IPS-15b (cell line): ENCODE data around the gene NUDCD3.

ENCODE experiments used
- H3K27me3 ChIP-seq: one replicate; pipeline ENCODE4 v1.6.1; 2013; ENCODE audit warnings: low read length; ENCODE audit not compliant: control insufficient read depth, insufficient read depth
- H3K36me3 ChIP-seq: one replicate; pipeline ENCODE4 v1.6.1; 2013; ENCODE audit warnings: low read length; ENCODE audit not compliant: control insufficient read depth, insufficient read depth
- H3K4me1 ChIP-seq: one replicate; pipeline ENCODE4 v1.6.1; 2013; ENCODE audit warnings: mild to moderate bottlenecking, low read length; ENCODE audit not compliant: control insufficient read depth, insufficient read depth
- H3K4me3 ChIP-seq: one replicate; pipeline ENCODE4 v1.5.1; 2013; ENCODE audit warnings: low read depth, low read length
- H3K9ac ChIP-seq: one replicate; pipeline ENCODE4 v1.6.1; 2013; ENCODE audit warnings: low read depth, mild to moderate bottlenecking, low read length
- H3K9me3 ChIP-seq: one replicate; pipeline ENCODE4 v1.6.1; 2013; ENCODE audit warnings: mild to moderate bottlenecking, low read length; ENCODE audit not compliant: control insufficient read depth, insufficient read depth

NUDCD3 gene

GRCh38 chr7:44531421-44532380, 41.2 kb upstream of the NUDCD3 start:
- no peaks in the 10 kb centered on the region for H3K4me1 ChIP-seq
- no peaks in the 10 kb centered on the region for H3K36me3 ChIP-seq
- H3K27me3 ChIP-seq: no peaks in the 10 kb centered on the region
- H3K9ac ChIP-seq: no peak overlapping the region
- no peaks in the 10 kb centered on the region for H3K9me3 ChIP-seq
- H3K4me3 ChIP-seq: no peak overlapping the region

DNA sequence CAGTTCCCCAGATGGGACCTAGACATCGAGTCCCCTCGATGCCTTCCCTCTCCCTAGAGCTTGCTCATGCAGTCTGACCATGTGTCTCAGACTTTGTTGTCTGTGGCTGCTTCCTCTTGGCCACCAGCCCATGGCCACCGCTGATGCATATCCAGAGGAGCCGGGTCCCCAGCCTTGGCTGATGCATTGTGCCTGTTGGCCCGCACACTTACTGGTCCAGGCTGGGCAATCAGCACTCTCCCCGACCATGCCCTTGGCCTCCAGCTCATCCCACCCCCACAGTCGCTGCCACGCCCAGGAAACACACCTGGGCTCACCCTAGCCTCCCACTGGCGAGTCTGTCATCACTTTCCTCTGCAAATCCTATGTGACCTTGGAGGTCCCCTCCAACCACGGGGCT, 40.5 kb upstream of the NUDCD3 start:
- H3K9me3 ChIP-seq: no peaks in the 10 kb centered on the region
- H3K4me3 ChIP-seq: no peak overlapping the region
- H3K9ac ChIP-seq: no peak overlapping the region
- no peaks in the 10 kb centered on the region for H3K4me1 ChIP-seq
- H3K27me3 ChIP-seq: no peaks in the 10 kb centered on the region
- H3K36me3 ChIP-seq: no peaks in the 10 kb centered on the region

DNA sequence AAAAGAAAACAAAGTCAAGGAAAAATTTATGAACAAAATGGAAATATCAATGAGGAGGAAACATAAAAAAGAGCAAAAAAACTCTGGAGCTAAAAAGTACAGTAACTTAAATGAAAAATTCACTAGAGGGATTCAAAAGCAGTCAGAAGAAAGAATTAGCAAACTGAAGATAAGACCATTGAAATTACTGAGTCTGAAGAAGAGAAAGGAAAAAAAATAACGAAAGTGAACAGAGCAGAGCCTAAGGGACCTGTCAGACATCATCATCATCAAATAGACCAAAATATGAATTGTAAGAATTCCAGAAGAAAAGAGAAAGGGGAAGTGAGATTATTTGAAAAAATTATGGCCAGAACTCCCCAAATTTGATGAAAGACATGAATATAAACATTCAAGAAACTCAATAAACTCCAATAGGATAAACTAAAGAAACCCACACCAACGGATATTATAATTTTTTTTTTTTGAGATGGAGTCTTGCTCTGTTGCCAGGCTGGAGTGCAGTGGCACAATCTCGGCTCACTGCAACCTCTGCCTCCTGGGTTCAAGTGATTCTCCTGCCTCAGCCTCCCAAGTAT, 34.4 kb upstream of the NUDCD3 start:
- H3K9ac ChIP-seq: no peak overlapping the region

DNA sequence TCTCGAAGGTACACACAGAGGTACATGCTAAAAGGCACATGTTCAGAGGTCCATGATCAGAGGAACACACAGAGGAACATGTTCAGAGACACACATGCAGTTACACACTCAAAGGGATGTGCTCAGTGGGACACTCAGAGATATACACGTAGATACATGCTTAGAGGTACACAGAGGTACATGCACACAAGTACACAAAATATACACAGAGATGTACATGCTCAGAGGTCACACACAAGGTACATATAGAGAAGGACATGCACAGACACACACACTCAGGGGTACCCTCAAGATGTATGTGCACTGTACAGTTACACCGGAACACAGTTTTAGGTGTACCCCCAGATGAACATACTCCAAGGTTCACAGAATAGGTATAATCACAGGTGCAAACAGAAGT, 31.9 kb upstream of the NUDCD3 start:
- no peaks in the 10 kb centered on the region for H3K9me3 ChIP-seq
- no peaks in the 10 kb centered on the region for H3K27me3 ChIP-seq
- no peaks in the 10 kb centered on the region for H3K4me1 ChIP-seq
- H3K4me3 ChIP-seq: no peak overlapping the region
- H3K36me3 ChIP-seq: no peaks in the 10 kb centered on the region
- H3K9ac ChIP-seq: no peak overlapping the region

More for the DNA sequence above, 34.4 kb upstream of the NUDCD3 start:
- no peaks in the 10 kb centered on the region for H3K36me3 ChIP-seq
- H3K4me3 ChIP-seq: no peak overlapping the region
- H3K9me3 ChIP-seq: no peaks in the 10 kb centered on the region
- H3K27me3 ChIP-seq: no peaks in the 10 kb centered on the region
- H3K4me1 ChIP-seq: no peaks in the 10 kb centered on the region

DNA sequence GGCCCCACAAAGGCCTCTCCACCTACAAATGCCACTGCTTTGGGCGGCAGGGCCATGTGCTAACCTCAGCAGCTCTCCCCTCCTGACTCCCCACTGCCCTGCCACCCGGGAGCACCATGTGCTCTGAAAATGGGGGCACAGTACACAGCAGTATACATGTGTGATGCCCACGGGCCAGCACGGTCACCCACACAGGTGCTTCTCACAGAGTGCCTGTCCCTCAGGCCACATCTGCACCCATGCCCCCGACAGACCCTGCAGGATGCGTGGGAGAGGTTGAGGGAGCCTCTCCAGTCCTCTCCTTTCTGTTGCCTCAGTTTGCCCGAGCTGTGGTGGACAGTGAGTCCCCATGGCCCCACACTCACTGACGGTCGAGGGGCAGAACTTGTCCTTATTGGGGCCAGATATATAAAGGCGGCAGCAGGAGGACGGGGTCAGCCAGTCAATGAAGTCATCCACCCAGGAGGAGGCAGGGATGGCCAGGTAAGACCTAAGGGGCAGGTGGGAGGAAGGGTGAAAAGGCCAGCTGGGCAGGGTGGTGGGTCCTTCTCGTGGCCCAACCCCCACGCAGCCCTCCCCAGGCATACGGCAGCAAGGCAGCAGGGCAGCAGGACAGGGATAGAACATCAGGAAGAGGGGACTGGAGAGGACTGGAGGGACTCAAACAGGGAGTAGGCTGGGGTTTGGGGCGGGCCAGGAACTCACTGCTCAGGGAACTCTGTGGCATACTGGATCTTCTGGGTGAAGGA, 31.1 kb upstream of the NUDCD3 start:
- no peak overlapping the region for H3K4me3 ChIP-seq
- no peak overlapping the region for H3K9ac ChIP-seq
- no peaks in the 10 kb centered on the region for H3K9me3 ChIP-seq
- H3K4me1 ChIP-seq: no peaks in the 10 kb centered on the region
- H3K36me3 ChIP-seq: no peaks in the 10 kb centered on the region
- H3K27me3 ChIP-seq: no peaks in the 10 kb centered on the region

DNA sequence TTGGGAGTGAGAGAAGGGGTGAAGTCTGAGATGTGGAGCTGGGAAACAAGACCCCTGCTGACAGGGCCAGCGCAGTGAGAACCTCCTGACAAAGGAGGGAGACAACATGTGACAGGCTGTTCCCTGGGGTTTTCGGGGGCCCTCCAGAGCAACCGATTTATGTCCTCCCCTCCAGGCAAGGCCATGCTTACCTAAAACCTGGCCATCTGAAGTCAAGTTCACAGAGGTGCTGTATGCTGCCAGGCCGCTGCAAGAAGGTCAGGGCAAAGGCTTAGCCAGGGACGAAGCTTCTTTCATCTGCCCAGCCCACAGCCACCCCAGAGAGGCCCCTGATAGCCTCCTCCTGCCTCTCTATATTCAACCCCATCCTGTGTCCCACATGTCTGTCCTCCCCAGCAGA, 30.1 kb upstream of the NUDCD3 start:
- no peaks in the 10 kb centered on the region for H3K4me1 ChIP-seq
- H3K4me3 ChIP-seq: no peak overlapping the region
- no peaks in the 10 kb centered on the region for H3K9me3 ChIP-seq
- H3K27me3 ChIP-seq: no peaks in the 10 kb centered on the region
- H3K9ac ChIP-seq: no peak overlapping the region
- no peaks in the 10 kb centered on the region for H3K36me3 ChIP-seq

DNA sequence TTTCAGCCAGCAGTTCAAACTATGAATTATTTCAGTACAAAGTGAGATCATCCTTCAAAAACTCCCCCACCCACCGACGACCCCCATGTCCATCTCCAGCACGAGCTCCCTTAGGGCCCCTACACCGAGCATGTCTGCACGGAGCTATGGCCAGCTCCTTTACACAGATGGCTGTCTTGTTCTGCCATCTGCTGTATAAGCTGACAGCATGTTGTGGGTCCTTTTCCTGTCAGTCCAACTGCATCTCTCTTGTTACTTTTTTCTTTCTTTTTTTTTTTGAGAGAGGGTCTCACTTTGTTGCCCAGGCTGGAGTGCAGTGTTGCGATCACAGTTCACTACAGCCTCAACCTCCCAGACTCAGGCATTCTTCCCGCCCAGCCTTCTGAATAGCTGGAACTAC, 29.1 kb upstream of the NUDCD3 start:
- Histone ChIP-seq H3K27me3 (no peaks in the 10 kb centered on the region), H3K4me1 (no peaks in the 10 kb centered on the region), H3K9me3 (no peaks in the 10 kb centered on the region), H3K9ac (no peak overlapping the region), H3K4me3 (no peak overlapping the region), H3K36me3 (no peaks in the 10 kb centered on the region)

DNA sequence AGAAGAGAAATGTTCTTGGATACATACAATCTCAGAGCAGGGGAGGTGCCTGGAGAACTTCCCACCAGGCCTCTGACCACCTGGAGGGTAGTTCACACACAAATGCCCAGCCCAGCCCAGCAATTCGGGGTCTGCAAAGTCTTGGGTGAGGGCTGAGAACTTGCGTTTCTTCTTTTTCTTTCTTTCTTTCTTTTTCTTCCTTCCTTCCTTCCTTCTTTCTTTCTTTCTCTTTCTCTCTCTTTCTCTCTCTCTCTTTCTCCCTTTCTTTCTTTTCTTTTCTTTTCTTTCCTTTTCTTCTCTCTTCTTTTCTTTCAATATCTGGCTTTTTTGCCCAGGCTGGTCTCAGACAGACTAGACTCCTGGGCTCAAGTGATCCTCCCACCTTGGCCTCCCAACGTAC, 28.3 kb upstream of the NUDCD3 start:
- no peaks in the 10 kb centered on the region for H3K36me3 ChIP-seq
- H3K4me1 ChIP-seq: no peaks in the 10 kb centered on the region
- H3K27me3 ChIP-seq: no peaks in the 10 kb centered on the region
- H3K4me3 ChIP-seq: no peak overlapping the region
- no peak overlapping the region for H3K9ac ChIP-seq
- no peaks in the 10 kb centered on the region for H3K9me3 ChIP-seq

GRCh38 chr7:44517175-44517574, 26.7 kb upstream of the NUDCD3 start:
- Histone ChIP-seq H3K4me1 (no peaks in the 10 kb centered on the region), H3K4me3 (no peak overlapping the region), H3K9me3 (no peaks in the 10 kb centered on the region), H3K36me3 (no peaks in the 10 kb centered on the region), H3K9ac (no peak overlapping the region), H3K27me3 (no peaks in the 10 kb centered on the region)

- Histone ChIP-seq H3K27me3 (no peaks in the 10 kb centered on the region), H3K9me3 (no peaks in the 10 kb centered on the region), H3K9ac (no peak overlapping the region), H3K4me1 (no peaks in the 10 kb centered on the region), H3K4me3 (no peak overlapping the region), H3K36me3 (no peaks in the 10 kb centered on the region)
Observed at GRCh38 chr7:44515590-44516268, 25.3 kb upstream of the NUDCD3 start.

- Histone ChIP-seq H3K9ac (no peak overlapping the region), H3K4me3 (no peak overlapping the region), H3K27me3 (no peaks in the 10 kb centered on the region), H3K9me3 (no peaks in the 10 kb centered on the region), H3K36me3 (no peaks in the 10 kb centered on the region), H3K4me1 (no peaks in the 10 kb centered on the region)
Observed at GRCh38 chr7:44512736-44513135, 22.3 kb upstream of the NUDCD3 start.
